ENCODE measurements around the gene WDR37.

DNA sequence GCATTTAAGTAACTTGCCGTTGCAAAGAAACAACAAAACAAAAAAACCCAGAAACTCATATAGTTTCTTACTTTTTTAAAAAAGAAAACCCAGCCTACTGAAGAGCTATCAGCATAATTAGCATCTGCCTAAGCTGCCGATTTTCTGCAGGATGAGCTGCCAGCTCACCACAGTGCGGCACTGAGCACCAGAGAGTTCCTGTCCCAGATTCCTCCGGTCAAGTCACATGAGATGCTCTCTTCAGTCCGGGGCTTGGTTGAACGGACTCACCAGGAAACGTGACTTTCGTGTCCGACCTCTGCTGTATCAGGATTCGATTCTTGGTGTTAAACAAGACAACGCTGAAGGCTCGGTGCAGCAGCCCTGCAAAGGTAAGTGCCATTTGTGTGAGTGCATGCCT lies 33.8 kb upstream of the WDR37 start:
- TF ChIP-seq RFX5 (IDR thresholded peaks at IDR 0.05; ENCODE audit: low read length) = no peak
- no peak for TF ChIP-seq POLR2AphosphoS5 (IDR thresholded peaks at IDR 0.05; ENCODE audit: low read depth, low read length)
